Mesenchymal stem cell (in vitro differentiated cells and primary cell): ENCODE results near the gene STK40.

ENCODE experiments used
- DNase-seq: peaks from one replicate; pipeline ENCODE4 v3.0.0-alpha.2; 2013
- H2AFZ ChIP-seq: one replicate; pipeline ENCODE4 v1.6.1; 2013; ENCODE audit warnings: low read depth, mild to moderate bottlenecking, control low read depth, inconsistent platforms, low read length, moderate library complexity
- H2AK5ac ChIP-seq: 2 replicates; pipeline ENCODE4 v1.6.1; 2013; ENCODE audit warnings: low read length, moderate library complexity, mild to moderate bottlenecking, inconsistent platforms; ENCODE audit not compliant: severe bottlenecking
- H2BK120ac ChIP-seq: one replicate; pipeline ENCODE4 v1.6.1; 2013; ENCODE audit warnings: low read depth, mild to moderate bottlenecking, inconsistent platforms, low read length, moderate library complexity
- H2BK12ac ChIP-seq, 2 experiments: one replicate each; pipeline ENCODE4 v1.6.1; 2013; ENCODE audit warnings: inconsistent platforms in 2 of 2, low read length in 2 of 2, mild to moderate bottlenecking in 2 of 2, moderate library complexity in 2 of 2, control low read depth in 1 of 2
- H2BK15ac ChIP-seq: one replicate; pipeline ENCODE4 v1.6.1; 2013; ENCODE audit warnings: mild to moderate bottlenecking, low read depth, inconsistent platforms; ENCODE audit not compliant: poor library complexity, severe bottlenecking
- H2BK5ac ChIP-seq: 2 replicates; pipeline ENCODE4 v1.6.1; 2013; ENCODE audit warnings: low read depth, mild to moderate bottlenecking, low read length, control low read depth, inconsistent platforms; ENCODE audit not compliant: poor library complexity, severe bottlenecking
- H3K14ac ChIP-seq, 2 experiments: one replicate each; pipeline ENCODE4 v1.6.1; 2013; ENCODE audit warnings: inconsistent platforms in 2 of 2, low read length in 2 of 2, control low read depth in 1 of 2, mild to moderate bottlenecking in 1 of 2, moderate library complexity in 1 of 2
- H3K18ac ChIP-seq, 2 experiments: one replicate each; pipeline ENCODE4 v1.6.1; 2013; ENCODE audit warnings: inconsistent platforms in 2 of 2, low read length in 2 of 2, control low read depth in 1 of 2, low read depth in 1 of 2, mild to moderate bottlenecking in 1 of 2
- H3K23ac ChIP-seq, 2 experiments: one replicate each; pipeline ENCODE4 v1.6.1; 2013; ENCODE audit warnings: inconsistent platforms in 2 of 2, low read length in 2 of 2, mild to moderate bottlenecking in 2 of 2, moderate library complexity in 2 of 2, control low read depth in 1 of 2
- H3K27ac ChIP-seq: 2 replicates; pipeline ENCODE4 v1.5.1; 2013; ENCODE audit warnings: mild to moderate bottlenecking, moderate library complexity, low read length, control low read depth, inconsistent platforms; ENCODE audit not compliant: poor library complexity, severe bottlenecking
- H3K27me3 ChIP-seq, 2 experiments: 2 replicates each; pipeline versions ENCODE4 v1.6.1 to v1.7.0; 2013; ENCODE audit warnings: low read length in 2 of 2, mild to moderate bottlenecking in 2 of 2, moderate library complexity in 2 of 2, control low read depth in 1 of 2, inconsistent platforms in 1 of 2; ENCODE audit not compliant: control insufficient read depth in 1 of 2, insufficient read depth in 1 of 2
- H3K36me3 ChIP-seq, 2 experiments: 2 replicates each; pipeline versions ENCODE4 v1.6.1 to v1.7.0; 2013; ENCODE audit warnings: low read length in 2 of 2, control low read depth in 1 of 2, inconsistent platforms in 1 of 2, low read depth in 1 of 2, mild to moderate bottlenecking in 1 of 2; ENCODE audit not compliant: insufficient read depth in 2 of 2, control insufficient read depth in 1 of 2
- H3K4ac ChIP-seq, 2 experiments: one replicate each; pipeline ENCODE4 v1.6.1; 2013; ENCODE audit warnings: inconsistent platforms in 2 of 2, low read length in 2 of 2, mild to moderate bottlenecking in 2 of 2, moderate library complexity in 2 of 2, control low read depth in 1 of 2, low read depth in 1 of 2
- H3K4me1 ChIP-seq: 2 replicates; pipeline ENCODE4 v1.6.1; 2013; ENCODE audit warnings: low read depth, low read length, control low read depth; ENCODE audit not compliant: control insufficient read depth, insufficient read depth
- H3K4me2 ChIP-seq: 2 replicates; pipeline ENCODE4 v1.6.1; 2013; ENCODE audit warnings: low read length, mild to moderate bottlenecking, inconsistent platforms; ENCODE audit not compliant: poor library complexity, severe bottlenecking
- H3K4me3 ChIP-seq, 2 experiments: 2 replicates each; pipeline versions ENCODE4 v1.5.1 to v1.7.0; 2013; ENCODE audit warnings: low read length in 2 of 2, mild to moderate bottlenecking in 2 of 2, control low read depth in 1 of 2, low read depth in 1 of 2; ENCODE audit not compliant: insufficient read depth in 1 of 2
- H3K79me1 ChIP-seq: replicated peaks from 2 replicates; pipeline ENCODE4 v1.6.1; 2013; ENCODE audit warnings: mild to moderate bottlenecking, control low read depth, low read length, inconsistent platforms; ENCODE audit not compliant: poor library complexity, severe bottlenecking
- H3K9ac ChIP-seq: 2 replicates; pipeline ENCODE4 v1.7.0; 2013; ENCODE audit warnings: mild to moderate bottlenecking, low read length, moderate library complexity
- H3K9me3 ChIP-seq: 2 replicates; pipeline ENCODE4 v1.7.0; 2013; ENCODE audit warnings: mild to moderate bottlenecking, low read length; ENCODE audit not compliant: control insufficient read depth
- H4K8ac ChIP-seq: one replicate; pipeline ENCODE4 v1.6.1; 2013; ENCODE audit warnings: inconsistent platforms, mild to moderate bottlenecking, low read length, moderate library complexity
- H4K91ac ChIP-seq: one replicate; pipeline ENCODE4 v1.6.1; 2013; ENCODE audit warnings: mild to moderate bottlenecking, low read length, inconsistent platforms
- WGBS: methylation state at CpG from one replicate; pipeline ENCODE4 v1.1.7; 2013; ENCODE audit warnings: mixed read lengths; 5-methylcytosine and 5-hydroxymethylcytosine counted together

Gene STK40

DNA sequence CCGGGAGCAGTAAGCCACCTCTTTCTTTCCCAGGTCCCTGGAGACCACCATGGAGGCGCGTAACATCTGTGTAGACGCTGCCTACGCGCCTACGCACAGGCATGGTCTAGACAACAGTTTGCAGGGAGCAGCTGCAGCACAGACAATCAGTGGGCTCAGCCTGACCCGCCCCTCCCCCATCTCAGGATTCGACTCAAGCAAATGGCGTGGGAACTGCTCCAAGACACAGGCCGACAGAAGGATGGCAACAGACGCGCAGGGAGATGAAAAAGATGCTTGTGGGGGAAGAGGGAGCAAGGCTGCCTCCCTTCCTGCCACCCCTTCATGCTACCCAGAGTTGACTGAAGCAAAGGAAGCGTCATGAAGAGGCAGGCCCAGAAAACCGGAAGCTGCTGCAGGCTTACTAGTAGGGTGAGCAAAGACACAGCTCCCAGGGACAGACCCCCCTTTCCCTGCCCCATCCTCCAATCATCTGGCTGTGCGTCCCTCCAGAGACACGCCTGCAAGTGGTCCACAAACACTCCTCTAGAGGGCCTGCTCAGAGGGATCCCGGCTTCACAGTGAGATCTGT, 19.5 kb downstream of the STK40 start:
- Histone ChIP-seq H3K4ac (peak overlapping the region; percentile 44 to 68), H3K4me2 (no peak overlapping the region), H2BK15ac (peak overlapping the region; percentile 17), H3K14ac (peak overlapping the region in 1 of 2 experiments; percentile 55), H3K4me1 (peaks cover 30% of the 10 kb centered on the region), H3K79me1 (peaks cover 17% of the 10 kb centered on the region), H2BK120ac (peak overlapping the region; percentile 9), H2AK5ac (peak overlapping the region; percentile 23), H3K9me3 (no peaks in the 10 kb centered on the region), H3K27ac (no peak overlapping the region), H4K8ac (peak overlapping the region; percentile 88), H3K27me3 (no peaks in the 10 kb centered on the region), H3K36me3 (peaks cover 41 to 45% of the 10 kb centered on the region in 2 experiments), H4K91ac (peak overlapping the region; percentile 75), H2AFZ (no peak overlapping the region), H3K18ac (peak overlapping the region; percentile 3 to 73), H2BK12ac (peak overlapping the region; percentile 0 to 18), H3K23ac (no peak overlapping the region), H3K9ac (peak overlapping the region; percentile 74), H2BK5ac (no peak overlapping the region), H3K4me3 (peak overlapping the region in 1 of 2 experiments; percentile 10)
- peak; percentile 53 for DNase-seq
- 74% methylated on average over 16 of the region's 18 CpGs for WGBS

DNA sequence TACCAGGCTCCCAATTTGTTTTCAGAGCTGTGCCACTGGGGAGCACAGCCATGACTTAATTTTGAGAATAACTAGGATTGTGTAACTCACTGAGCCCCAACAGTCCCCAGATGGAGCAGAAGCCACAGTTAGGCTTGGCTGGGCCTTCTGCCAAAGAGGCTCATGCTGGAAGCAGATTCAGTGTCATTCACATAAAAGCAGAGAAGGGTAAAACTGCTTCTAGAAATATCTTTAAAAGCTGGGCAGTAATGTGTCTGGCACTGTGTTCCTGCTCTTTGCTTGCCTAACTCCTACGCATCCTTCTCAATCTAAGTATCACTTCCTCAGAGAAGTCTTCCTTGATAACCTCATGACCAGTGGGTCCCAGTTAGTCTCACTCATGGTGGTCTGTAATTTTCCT, 20.3 kb downstream of the STK40 start:
- Histone ChIP-seq H2BK15ac (no peak overlapping the region), H3K4me2 (no peak overlapping the region), H3K4me3 (no peak overlapping the region), H2AK5ac (no peak overlapping the region), H3K9me3 (no peaks in the 10 kb centered on the region), H3K4ac (no peak overlapping the region), H3K23ac (peak overlapping the region in 1 of 2 experiments; percentile 2), H4K8ac (no peak overlapping the region), H3K14ac (no peak overlapping the region), H3K9ac (peak overlapping the region; percentile 74), H2AFZ (no peak overlapping the region), H3K18ac (no peak overlapping the region), H3K27me3 (no peaks in the 10 kb centered on the region), H2BK5ac (no peak overlapping the region), H3K79me1 (peaks cover 21% of the 10 kb centered on the region), H2BK12ac (no peak overlapping the region), H3K4me1 (peaks cover 30% of the 10 kb centered on the region), H4K91ac (no peak overlapping the region), H2BK120ac (no peak overlapping the region), H3K36me3 (peaks cover 47 to 49% of the 10 kb centered on the region in 2 experiments), H3K27ac (no peak overlapping the region)
- WGBS = 100% methylated on average over 1 of the region's 1 CpG
- DNase-seq = peak; percentile 48

DNA sequence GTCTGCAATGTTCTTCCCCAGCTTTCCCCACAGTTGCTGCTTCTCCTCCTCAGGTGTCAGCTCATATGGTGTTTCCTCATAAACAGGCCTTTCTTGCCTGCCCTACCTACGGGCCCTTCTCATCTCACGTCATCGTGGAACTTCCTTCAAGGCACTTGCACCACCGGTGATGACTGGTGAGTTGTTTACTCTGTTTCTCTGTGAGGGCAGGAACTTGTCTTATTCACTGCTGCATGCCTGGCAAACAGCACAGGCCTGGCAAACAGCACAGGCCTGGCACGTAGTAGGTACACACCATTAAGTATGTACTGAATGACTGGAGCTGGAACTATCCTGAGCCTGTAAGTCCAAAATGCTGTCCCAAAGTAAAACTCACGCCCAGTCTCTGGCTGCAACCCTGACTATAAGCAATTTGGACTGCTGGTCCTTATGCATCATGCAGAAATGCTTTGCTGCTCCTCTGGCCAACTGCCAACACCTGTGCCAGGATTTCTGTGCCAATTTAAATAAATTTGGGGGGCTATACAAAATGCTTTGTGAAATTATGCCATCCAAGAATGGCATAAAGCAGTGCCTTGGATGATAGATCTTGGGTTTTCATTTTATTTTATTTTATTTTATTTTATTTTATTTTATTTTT, 25.7 kb downstream of the STK40 start:
- Histone ChIP-seq H3K36me3 (peaks cover 61 to 72% of the 10 kb centered on the region in 2 experiments), H2BK15ac (no peak overlapping the region), H3K9ac (no peak overlapping the region), H2BK5ac (no peak overlapping the region), H2BK120ac (no peak overlapping the region), H2AK5ac (no peak overlapping the region), H3K27me3 (no peaks in the 10 kb centered on the region), H3K14ac (no peak overlapping the region), H3K4me3 (no peak overlapping the region), H2BK12ac (no peak overlapping the region), H3K4me1 (peaks cover 13% of the 10 kb centered on the region), H4K8ac (no peak overlapping the region), H3K23ac (no peak overlapping the region), H3K18ac (no peak overlapping the region), H3K4me2 (no peak overlapping the region), H4K91ac (no peak overlapping the region), H2AFZ (no peak overlapping the region), H3K79me1 (peaks cover 37% of the 10 kb centered on the region), H3K9me3 (no peaks in the 10 kb centered on the region), H3K4ac (no peak overlapping the region), H3K27ac (no peak overlapping the region)
- 91% methylated on average over 6 of the region's 6 CpGs for WGBS
- DNase-seq = peak; percentile 38

DNA sequence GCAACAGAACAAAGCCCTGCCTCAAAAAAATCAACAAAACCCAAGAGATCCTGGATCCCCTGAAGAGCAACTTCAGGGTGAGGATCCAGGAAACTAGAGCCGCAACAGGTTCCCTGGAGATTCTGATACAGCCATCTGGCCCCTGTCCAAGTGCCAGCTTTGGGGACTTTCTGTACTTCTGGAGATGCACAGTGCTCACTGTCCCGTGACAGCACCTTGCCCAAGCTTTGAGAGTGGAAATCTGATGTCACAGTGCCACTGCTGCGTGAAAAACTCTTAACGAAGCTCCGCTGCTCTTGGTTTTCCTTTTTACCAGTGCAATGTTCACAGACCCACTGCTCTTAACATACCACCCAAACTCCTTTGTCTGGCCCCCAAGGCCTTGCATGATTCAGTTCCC, 26.3 kb downstream of the STK40 start:
- Histone ChIP-seq H3K4me1 (peaks cover 13% of the 10 kb centered on the region), H3K23ac (no peak overlapping the region), H2BK15ac (no peak overlapping the region), H3K4me2 (no peak overlapping the region), H3K27ac (no peak overlapping the region), H3K18ac (no peak overlapping the region), H2BK120ac (no peak overlapping the region), H3K14ac (no peak overlapping the region), H3K27me3 (no peaks in the 10 kb centered on the region), H4K91ac (no peak overlapping the region), H3K4me3 (no peak overlapping the region), H4K8ac (peak overlapping the region; percentile 19), H3K79me1 (peaks cover 39% of the 10 kb centered on the region), H3K4ac (no peak overlapping the region), H3K9me3 (no peaks in the 10 kb centered on the region), H2BK12ac (no peak overlapping the region), H2AFZ (no peak overlapping the region), H2AK5ac (no peak overlapping the region), H3K36me3 (peaks cover 67 to 79% of the 10 kb centered on the region in 2 experiments), H2BK5ac (no peak overlapping the region), H3K9ac (no peak overlapping the region)
- WGBS = 97% methylated on average over 5 of the region's 5 CpGs
- no peak for DNase-seq
